ENCODE results near the gene AREL1.

AREL1 gene

DNA sequence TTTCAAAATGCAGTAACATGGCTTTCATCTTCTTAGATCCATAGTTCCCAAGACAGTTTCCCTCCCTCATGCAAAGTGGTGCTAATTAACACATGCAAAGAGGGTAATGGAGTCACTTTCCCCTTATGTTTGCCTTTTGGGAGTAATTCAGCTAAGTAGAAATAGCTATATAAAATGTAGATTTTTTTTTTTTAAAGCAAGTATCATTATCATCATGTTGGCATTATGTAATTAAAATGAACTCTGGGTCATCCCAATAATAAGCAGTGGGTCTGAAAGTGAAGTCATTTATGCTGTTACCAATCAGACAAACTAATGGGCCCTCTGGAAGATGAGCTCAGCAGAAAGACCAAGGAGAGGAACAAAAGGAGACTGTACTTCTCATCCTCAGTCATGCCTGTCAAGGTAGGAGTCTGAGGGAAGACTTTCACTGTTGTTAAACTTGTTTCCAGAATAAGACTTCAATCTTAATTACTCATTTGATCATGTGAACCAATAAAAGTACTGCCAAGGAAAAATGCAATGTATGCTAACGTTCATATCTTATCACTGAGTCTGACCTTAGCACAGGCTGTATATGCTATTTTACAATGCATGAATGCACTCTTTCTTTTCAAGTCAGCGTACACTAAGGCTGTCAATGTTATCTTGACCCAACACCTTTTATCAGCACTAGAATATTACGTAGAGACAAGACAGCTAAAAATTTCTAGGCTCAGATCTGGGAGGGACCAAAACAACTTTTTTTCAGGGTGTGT is 26.8 kb downstream of the AREL1 start:
- TF ChIP-seq CTCF (conservative IDR thresholded peaks at IDR 0.05; ENCODE audit: low read length): no peak
- H3K4me3 ChIP-seq (ENCODE audit: low read length): no peak overlapping the region

DNA sequence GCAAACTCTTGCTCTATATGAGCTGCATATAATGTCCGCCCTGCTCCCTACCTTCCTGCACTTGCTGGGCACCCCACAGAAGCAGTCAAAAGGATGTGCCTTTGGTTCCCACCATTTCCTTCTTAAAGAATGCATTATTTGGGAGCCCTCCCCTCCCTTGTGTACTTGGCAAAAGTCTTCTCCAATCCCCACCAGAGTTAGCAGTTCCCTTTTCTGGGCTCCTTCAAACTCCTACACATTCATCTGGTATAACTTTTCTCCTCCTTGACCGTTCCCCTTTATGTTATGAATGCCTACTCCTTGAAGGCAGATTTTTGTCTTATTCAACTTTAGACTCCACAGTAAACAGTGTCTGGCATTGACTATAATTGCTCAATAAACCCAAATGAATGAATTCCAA is 27.8 kb downstream of the AREL1 start:
- no peak overlapping the region for H3K4me3 ChIP-seq (ENCODE audit: low read length)
- no peak for TF ChIP-seq CTCF (conservative IDR thresholded peaks at IDR 0.05; ENCODE audit: low read length)
- no peak for DNase-seq (ENCODE audit: low read depth)

More for the DNA sequence above, 26.8 kb downstream of the AREL1 start:
- no peak for DNase-seq (ENCODE audit: low read depth)

DNA sequence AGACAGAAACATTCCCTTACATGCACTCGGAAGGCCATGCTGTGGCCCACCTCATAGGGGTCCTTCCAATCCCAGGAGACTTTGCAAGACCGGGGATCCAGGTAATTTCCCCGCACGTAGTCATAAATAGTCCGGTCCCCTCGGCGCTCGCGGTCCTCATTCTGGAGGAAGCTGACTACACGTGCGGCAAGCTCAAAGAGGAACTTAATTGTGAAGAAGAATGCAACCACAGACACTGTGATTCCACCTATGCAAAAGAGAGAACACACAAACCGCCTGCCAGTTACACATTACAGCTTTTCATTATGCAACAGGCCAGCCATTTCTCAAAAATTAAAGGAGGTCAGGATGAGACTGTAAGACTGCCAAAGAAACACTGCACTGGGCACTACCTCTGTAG is 28.4 kb downstream of the AREL1 start:
- no peak for TF ChIP-seq CTCF (conservative IDR thresholded peaks at IDR 0.05; ENCODE audit: low read length)
- DNase-seq (ENCODE audit: low read depth): no peak
- no peak overlapping the region for H3K4me3 ChIP-seq (ENCODE audit: low read length)

- no peak for DNase-seq (ENCODE audit: low read depth)
- H3K4me3 ChIP-seq (ENCODE audit: low read length): no peak overlapping the region
- TF ChIP-seq CTCF (conservative IDR thresholded peaks at IDR 0.05; ENCODE audit: low read length): no peak
These were observed 29.5 kb downstream of the AREL1 start for GRCh38 chr14:74683406-74683805.

- H3K4me3 ChIP-seq (ENCODE audit: low read length): no peak overlapping the region
- TF ChIP-seq CTCF (conservative IDR thresholded peaks at IDR 0.05; ENCODE audit: low read length): no peak
- no peak for DNase-seq (ENCODE audit: low read depth)
These were observed 30.5 kb downstream of the AREL1 start for GRCh38 chr14:74682169-74682952.

GRCh38 chr14:74675219-74675618 is 37.7 kb downstream of the AREL1 start:
- no peak for DNase-seq (ENCODE audit: low read depth)
- no peak for TF ChIP-seq CTCF (conservative IDR thresholded peaks at IDR 0.05; ENCODE audit: low read length)

GRCh38 chr14:74673768-74674167 is 39.1 kb downstream of the AREL1 start:
- no peak for TF ChIP-seq CTCF (conservative IDR thresholded peaks at IDR 0.05; ENCODE audit: low read length)
- DNase-seq (ENCODE audit: low read depth): no peak
- H3K4me3 ChIP-seq (ENCODE audit: low read length): no peak overlapping the region

More at GRCh38 chr14:74675219-74675618, 37.7 kb downstream of the AREL1 start:
- no peak overlapping the region for H3K4me3 ChIP-seq (ENCODE audit: low read length)
